ENCODE data around the gene CLEC2D. TPM values are rescaled to one million over a fixed set of nuclear protein-coding genes. Genes with fewer than 3 reads are reported as not detected.

The CLEC2D gene, protein sequence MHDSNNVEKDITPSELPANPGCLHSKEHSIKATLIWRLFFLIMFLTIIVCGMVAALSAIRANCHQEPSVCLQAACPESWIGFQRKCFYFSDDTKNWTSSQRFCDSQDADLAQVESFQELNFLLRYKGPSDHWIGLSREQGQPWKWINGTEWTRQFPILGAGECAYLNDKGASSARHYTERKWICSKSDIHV
- 13.5 TPM for total RNA-seq

DNA sequence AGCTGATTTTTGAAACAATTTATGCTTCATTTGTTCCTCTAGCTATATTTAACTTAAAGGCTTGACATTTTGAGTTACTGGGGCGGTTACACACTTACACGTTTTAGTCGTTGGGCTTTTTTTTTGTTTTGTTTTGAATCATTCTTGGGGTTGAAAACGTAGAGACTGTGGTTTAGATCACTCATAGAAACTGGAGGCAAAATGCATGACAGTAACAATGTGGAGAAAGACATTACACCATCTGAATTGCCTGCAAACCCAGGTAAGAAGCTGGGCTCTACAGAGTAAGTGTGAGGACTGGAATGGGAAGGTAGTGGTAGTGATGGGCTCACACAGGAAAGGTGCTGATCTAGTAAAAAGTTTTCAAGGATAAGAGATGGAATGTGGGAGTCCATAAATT, at the start of gene CLEC2D:
Gene CLEC2D (plus strand): TSS at position 180 of the 400 bp plus-strand sequence. CDS start 22 bp downstream, at position 202.
- TF ChIP-seq POLR2A (IDR thresholded peaks at IDR 0.05), result no peak
- no peak for TF ChIP-seq CTCF (IDR thresholded peaks at IDR 0.05)
- TF ChIP-seq POLR2AphosphoS5 (IDR thresholded peaks at IDR 0.05; ENCODE audit: insufficient read depth in 1 of 2, low read depth in 1 of 2), result no peak
- Histone ChIP-seq H3K4me3 (no peak within 1 kb of the TSS), H3K27me3 (no peaks in the 10 kb centered on the region), H3K27ac (no peak within 1 kb of the TSS), H3K4me1 (no peaks in the 10 kb centered on the region), H3K36me3 (peaks cover 0 to 6% of the 10 kb centered on the region in 2 donors), H3K9me3 (no peaks in the 10 kb centered on the region)
- intact Hi-C loops (cut with DNase I), result no loop called here
- no peak for DNase-seq (ENCODE audit: extremely low spot score in 2 of 2)

- Histone ChIP-seq H3K27ac (no peak overlapping the region), H3K27me3 (no peaks in the 10 kb centered on the region), H3K4me1 (no peaks in the 10 kb centered on the region), H3K36me3 (no peaks in the 10 kb centered on the region), H3K4me3 (no peak overlapping the region), H3K9me3 (no peaks in the 10 kb centered on the region)
- no peak for DNase-seq (ENCODE audit: extremely low spot score in 2 of 2)
- intact Hi-C loops (cut with DNase I), result no loop called here
- no peak for TF ChIP-seq POLR2A (IDR thresholded peaks at IDR 0.05)
- no peak for TF ChIP-seq CTCF (IDR thresholded peaks at IDR 0.05)
- no peak for TF ChIP-seq POLR2AphosphoS5 (IDR thresholded peaks at IDR 0.05; ENCODE audit: insufficient read depth in 1 of 2, low read depth in 1 of 2)
Observed at GRCh38 chr12:9625019-9625418, 44.5 kb upstream of the CLEC2D start.

DNA sequence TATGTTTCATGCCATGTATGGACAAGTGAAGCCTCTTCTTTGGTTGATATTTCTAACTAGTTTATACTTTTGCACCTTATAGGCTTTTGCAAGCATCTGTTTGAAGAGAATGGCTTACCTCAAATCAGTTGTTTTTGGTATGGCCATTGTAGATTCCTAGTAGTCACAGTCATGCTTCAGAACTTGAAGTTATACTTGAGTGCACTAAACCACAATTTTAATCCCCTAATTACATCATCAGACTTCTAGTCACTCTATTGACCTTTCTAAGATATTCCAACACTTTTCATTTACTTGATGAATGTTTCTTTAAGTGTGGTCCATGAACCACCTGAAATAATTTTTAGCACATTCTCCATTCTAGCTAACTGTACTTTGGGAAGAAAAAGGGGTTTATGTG, 43.2 kb upstream of the CLEC2D start:
- TF ChIP-seq POLR2AphosphoS5 (IDR thresholded peaks at IDR 0.05; ENCODE audit: insufficient read depth in 1 of 2, low read depth in 1 of 2) (no peak), CTCF (IDR thresholded peaks at IDR 0.05) (no peak), POLR2A (IDR thresholded peaks at IDR 0.05) (no peak)
- Histone ChIP-seq H3K27me3 (no peaks in the 10 kb centered on the region), H3K27ac (no peak overlapping the region), H3K4me1 (no peaks in the 10 kb centered on the region), H3K36me3 (no peaks in the 10 kb centered on the region), H3K4me3 (no peak overlapping the region), H3K9me3 (no peaks in the 10 kb centered on the region)
- intact Hi-C loops (cut with DNase I), result no loop called here
- DNase-seq (ENCODE audit: extremely low spot score in 2 of 2), result no peak

DNA sequence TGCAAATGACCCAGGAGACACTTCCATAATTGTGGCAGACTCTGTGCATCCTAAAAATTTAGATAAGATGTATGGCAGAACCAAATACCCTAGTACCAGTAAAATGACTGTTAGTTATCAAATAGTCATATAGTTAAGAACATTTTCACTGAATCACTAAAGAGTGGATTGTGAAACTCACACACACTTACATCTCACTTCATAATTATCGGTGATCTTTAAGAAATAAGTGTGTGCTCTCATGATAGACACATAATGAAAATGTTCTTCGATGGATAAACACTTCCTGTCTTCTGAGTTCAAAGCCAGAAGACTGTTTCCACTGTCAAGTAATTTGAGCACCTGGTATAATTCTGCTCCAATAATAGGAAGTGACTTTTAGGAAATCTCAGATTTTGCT, 42.7 kb upstream of the CLEC2D start:
- intact Hi-C loops (cut with DNase I), result no loop called here
- Histone ChIP-seq H3K4me1 (no peaks in the 10 kb centered on the region), H3K9me3 (no peaks in the 10 kb centered on the region), H3K27me3 (no peaks in the 10 kb centered on the region), H3K27ac (no peak overlapping the region), H3K36me3 (no peaks in the 10 kb centered on the region), H3K4me3 (no peak overlapping the region)
- TF ChIP-seq POLR2A (IDR thresholded peaks at IDR 0.05) (no peak), CTCF (IDR thresholded peaks at IDR 0.05) (no peak), POLR2AphosphoS5 (IDR thresholded peaks at IDR 0.05; ENCODE audit: insufficient read depth in 1 of 2, low read depth in 1 of 2) (no peak)
- no peak for DNase-seq (ENCODE audit: extremely low spot score in 2 of 2)

GRCh38 chr12:9632766-9633165, 36.7 kb upstream of the CLEC2D start:
- Histone ChIP-seq H3K27me3 (no peaks in the 10 kb centered on the region), H3K9me3 (no peaks in the 10 kb centered on the region), H3K36me3 (no peaks in the 10 kb centered on the region), H3K27ac (no peak overlapping the region), H3K4me3 (no peak overlapping the region), H3K4me1 (no peaks in the 10 kb centered on the region)
- TF ChIP-seq CTCF (IDR thresholded peaks at IDR 0.05) (no peak), POLR2A (IDR thresholded peaks at IDR 0.05) (no peak), POLR2AphosphoS5 (IDR thresholded peaks at IDR 0.05; ENCODE audit: insufficient read depth in 1 of 2, low read depth in 1 of 2) (no peak)
- intact Hi-C loops (cut with DNase I), result no loop called here
- no peak for DNase-seq (ENCODE audit: extremely low spot score in 2 of 2)

Measured in vagina (tissue), 2 donors.